ENCODE results near the gene PKD1L1. TPM values are rescaled to one million over a fixed set of nuclear protein-coding genes. Genes with fewer than 3 reads are reported as not detected.

PKD1L1 gene
- total and polyA plus RNA-seq, 2 experiments from 2014 or later = 0.15 to 0.54 TPM

- TF ChIP-seq, protein P1, sequence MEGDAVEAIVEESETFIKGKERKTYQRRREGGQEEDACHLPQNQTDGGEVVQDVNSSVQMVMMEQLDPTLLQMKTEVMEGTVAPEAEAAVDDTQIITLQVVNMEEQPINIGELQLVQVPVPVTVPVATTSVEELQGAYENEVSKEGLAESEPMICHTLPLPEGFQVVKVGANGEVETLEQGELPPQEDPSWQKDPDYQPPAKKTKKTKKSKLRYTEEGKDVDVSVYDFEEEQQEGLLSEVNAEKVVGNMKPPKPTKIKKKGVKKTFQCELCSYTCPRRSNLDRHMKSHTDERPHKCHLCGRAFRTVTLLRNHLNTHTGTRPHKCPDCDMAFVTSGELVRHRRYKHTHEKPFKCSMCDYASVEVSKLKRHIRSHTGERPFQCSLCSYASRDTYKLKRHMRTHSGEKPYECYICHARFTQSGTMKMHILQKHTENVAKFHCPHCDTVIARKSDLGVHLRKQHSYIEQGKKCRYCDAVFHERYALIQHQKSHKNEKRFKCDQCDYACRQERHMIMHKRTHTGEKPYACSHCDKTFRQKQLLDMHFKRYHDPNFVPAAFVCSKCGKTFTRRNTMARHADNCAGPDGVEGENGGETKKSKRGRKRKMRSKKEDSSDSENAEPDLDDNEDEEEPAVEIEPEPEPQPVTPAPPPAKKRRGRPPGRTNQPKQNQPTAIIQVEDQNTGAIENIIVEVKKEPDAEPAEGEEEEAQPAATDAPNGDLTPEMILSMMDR (IDR thresholded peaks at IDR 0.05; ENCODE audit: low read depth, low read length) = no peak
- Histone ChIP-seq H3K27me3 (peaks cover 4% of the 10 kb centered on the region), H3K27ac (no peak overlapping the region), H3K4me1 (ENCODE audit: low read depth) (no peaks in the 10 kb centered on the region), H3K4me3 (no peak overlapping the region), H3K9me3 (ENCODE audit: low read depth) (no peaks in the 10 kb centered on the region), H3K36me3 (no peaks in the 10 kb centered on the region)
- no peak for DNase-seq (ENCODE audit: low read depth in 1 of 2, low spot score in 1 of 2)
These were observed 138.9 kb downstream of the PKD1L1 start for GRCh38 chr7:47809387-47809786.

- TF ChIP-seq, protein P1 (IDR thresholded peaks at IDR 0.05; ENCODE audit: low read depth, low read length) = no peak
- Histone ChIP-seq H3K27ac (no peak overlapping the region), H3K4me3 (no peak overlapping the region), H3K4me1 (ENCODE audit: low read depth) (no peaks in the 10 kb centered on the region), H3K36me3 (no peaks in the 10 kb centered on the region), H3K9me3 (ENCODE audit: low read depth) (no peaks in the 10 kb centered on the region), H3K27me3 (peaks cover 4% of the 10 kb centered on the region)
- DNase-seq (ENCODE audit: low read depth in 1 of 2, low spot score in 1 of 2) = no peak
These were observed 139.9 kb downstream of the PKD1L1 start for GRCh38 chr7:47808321-47808720.

GRCh38 chr7:47807756-47808155, 140.5 kb downstream of the PKD1L1 start:
- peaks cover 4% of the 10 kb centered on the region for H3K27me3 ChIP-seq
- H3K27ac ChIP-seq = no peak overlapping the region
- H3K36me3 ChIP-seq = no peaks in the 10 kb centered on the region
- H3K4me3 ChIP-seq = no peak overlapping the region
- H3K4me1 ChIP-seq (ENCODE audit: low read depth) = no peaks in the 10 kb centered on the region
- no peaks in the 10 kb centered on the region for H3K9me3 ChIP-seq (ENCODE audit: low read depth)
- TF ChIP-seq, protein P1 (IDR thresholded peaks at IDR 0.05; ENCODE audit: low read depth, low read length) = no peak
- no peak for DNase-seq (ENCODE audit: low read depth in 1 of 2, low spot score in 1 of 2)

- H3K36me3 ChIP-seq = no peaks in the 10 kb centered on the region
- TF ChIP-seq, protein P1 (IDR thresholded peaks at IDR 0.05; ENCODE audit: low read depth, low read length) = no peak
- no peak overlapping the region for H3K27ac ChIP-seq
- no peak for DNase-seq (ENCODE audit: low read depth in 1 of 2, low spot score in 1 of 2)
- peaks cover 4% of the 10 kb centered on the region for H3K27me3 ChIP-seq
- no peaks in the 10 kb centered on the region for H3K4me1 ChIP-seq (ENCODE audit: low read depth)
- no peaks in the 10 kb centered on the region for H3K9me3 ChIP-seq (ENCODE audit: low read depth)
- H3K4me3 ChIP-seq = no peak overlapping the region
These were observed 141.1 kb downstream of the PKD1L1 start for GRCh38 chr7:47807126-47807525.

- Histone ChIP-seq H3K4me3 (no peak overlapping the region), H3K27me3 (peaks cover 4% of the 10 kb centered on the region), H3K27ac (no peak overlapping the region), H3K9me3 (ENCODE audit: low read depth) (no peaks in the 10 kb centered on the region), H3K36me3 (no peaks in the 10 kb centered on the region), H3K4me1 (ENCODE audit: low read depth) (no peaks in the 10 kb centered on the region)
- peak in 1 of 2 donors; percentile 69 for DNase-seq (ENCODE audit: low read depth in 1 of 2, low spot score in 1 of 2)
- TF ChIP-seq, protein P1 (IDR thresholded peaks at IDR 0.05; ENCODE audit: low read depth, low read length) = no peak
These were observed 141.6 kb downstream of the PKD1L1 start for GRCh38 chr7:47806701-47807103.
